Hepatocyte (in vitro differentiated cells): ENCODE measurements around the gene SARDH.

Experiments used
- EZH2phosphoT487 ChIP-seq: fragments of 200-600 bp; sonication (generic); IDR thresholded peaks from one replicate; pipeline ENCODE4 v1.6.1; 2018; ENCODE audit warnings: antibody characterized with exemption, mild to moderate bottlenecking, low read depth, moderate library complexity; ENCODE audit not compliant: unreplicated experiment, severe bottlenecking
- TF ChIP-seq, protein P1 (sequence below): fragments of 200-600 bp; sonication (generic); IDR thresholded peaks from 2 replicates; pipeline ENCODE4 v1.5.1; 2016; ENCODE audit warnings: antibody characterized with exemption, mild to moderate bottlenecking; ENCODE audit not compliant: poor library complexity

DNA sequence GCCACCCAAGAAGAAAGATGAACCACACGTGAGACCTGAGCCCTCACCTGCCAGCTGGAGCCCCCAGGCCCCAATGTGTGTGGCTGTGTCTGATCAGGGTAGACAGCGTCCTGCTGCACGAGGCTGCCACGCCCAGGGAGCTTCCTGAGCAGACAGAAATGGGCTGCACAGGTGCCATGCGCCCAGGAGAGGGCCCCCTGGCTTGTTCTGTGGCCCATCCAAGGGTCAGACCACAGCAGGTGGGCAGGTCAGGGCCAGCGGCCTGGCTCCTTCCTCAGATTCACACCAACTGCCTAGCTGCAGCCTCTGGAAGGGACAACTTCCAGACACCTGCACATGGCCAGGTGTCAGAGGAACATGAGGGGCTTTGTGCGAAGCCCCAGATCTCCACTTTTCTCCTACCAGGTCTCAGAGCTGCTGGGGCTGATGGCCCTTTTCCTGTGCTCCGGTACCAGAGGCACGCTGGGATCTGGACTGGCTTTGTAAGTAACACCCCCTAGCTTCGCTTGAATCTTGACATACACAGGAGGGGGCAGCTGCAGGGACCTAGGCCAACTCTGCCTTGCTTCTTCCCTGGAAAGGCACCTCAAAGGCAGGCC, 10.8 kb downstream of the SARDH start:
- TF ChIP-seq, protein P1, sequence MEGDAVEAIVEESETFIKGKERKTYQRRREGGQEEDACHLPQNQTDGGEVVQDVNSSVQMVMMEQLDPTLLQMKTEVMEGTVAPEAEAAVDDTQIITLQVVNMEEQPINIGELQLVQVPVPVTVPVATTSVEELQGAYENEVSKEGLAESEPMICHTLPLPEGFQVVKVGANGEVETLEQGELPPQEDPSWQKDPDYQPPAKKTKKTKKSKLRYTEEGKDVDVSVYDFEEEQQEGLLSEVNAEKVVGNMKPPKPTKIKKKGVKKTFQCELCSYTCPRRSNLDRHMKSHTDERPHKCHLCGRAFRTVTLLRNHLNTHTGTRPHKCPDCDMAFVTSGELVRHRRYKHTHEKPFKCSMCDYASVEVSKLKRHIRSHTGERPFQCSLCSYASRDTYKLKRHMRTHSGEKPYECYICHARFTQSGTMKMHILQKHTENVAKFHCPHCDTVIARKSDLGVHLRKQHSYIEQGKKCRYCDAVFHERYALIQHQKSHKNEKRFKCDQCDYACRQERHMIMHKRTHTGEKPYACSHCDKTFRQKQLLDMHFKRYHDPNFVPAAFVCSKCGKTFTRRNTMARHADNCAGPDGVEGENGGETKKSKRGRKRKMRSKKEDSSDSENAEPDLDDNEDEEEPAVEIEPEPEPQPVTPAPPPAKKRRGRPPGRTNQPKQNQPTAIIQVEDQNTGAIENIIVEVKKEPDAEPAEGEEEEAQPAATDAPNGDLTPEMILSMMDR: peak; percentile 9
- no peak for TF ChIP-seq EZH2phosphoT487
